Activated CD4-positive, alpha-beta T cell treated with anti-CD3 and anti-CD28 coated beads for 4 hours (primary cell): Measurements from ENCODE around the gene HSD11B1L.
A peak's percentile ranks its signal among the peaks of the same experiment; 100 is the strongest.

ENCODE experiments used
- DNase-seq, 2 donors: peaks; one replicate each; pipeline ENCODE4 v3.0.0-alpha.2; 2020

Gene HSD11B1L

GRCh38 chr19:5669212-5669611, 11.6 kb upstream of the HSD11B1L start:
- no peak for DNase-seq

GRCh38 chr19:5671600-5671999, 9.2 kb upstream of the HSD11B1L start:
- no peak for DNase-seq

- DNase-seq: no peak
Observed at GRCh38 chr19:5672708-5673459, 7.9 kb upstream of the HSD11B1L start.

GRCh38 chr19:5673752-5674151, 7.1 kb upstream of the HSD11B1L start:
- no peak for DNase-seq

GRCh38 chr19:5674714-5675113, 6.1 kb upstream of the HSD11B1L start:
- no peak for DNase-seq

GRCh38 chr19:5676105-5676771, 4.6 kb upstream of the HSD11B1L start:
- no peak for DNase-seq

- no peak for DNase-seq
Observed at GRCh38 chr19:5676772-5677105, 4.1 kb upstream of the HSD11B1L start.

GRCh38 chr19:5677136-5677535, 3.7 kb upstream of the HSD11B1L start:
- no peak for DNase-seq

- DNase-seq: no peak
Observed at GRCh38 chr19:5677580-5677979, 3.2 kb upstream of the HSD11B1L start.

GRCh38 chr19:5678071-5678718, 2.6 kb upstream of the HSD11B1L start:
- no peak for DNase-seq

GRCh38 chr19:5679289-5680083, 1.3 kb upstream of the HSD11B1L start:
- no peak for DNase-seq

GRCh38 chr19:5680084-5680436, 767 bp upstream of the HSD11B1L start:
- peak in 1 of 2 donors; percentile 29 for DNase-seq

GRCh38 chr19:5681391-5682106, 722 bp downstream of the HSD11B1L start:
- DNase-seq: no peak

- DNase-seq: no peak
Observed at GRCh38 chr19:5682107-5682482, 1.3 kb downstream of the HSD11B1L start.

GRCh38 chr19:5683177-5683886, 2.5 kb downstream of the HSD11B1L start:
- DNase-seq: no peak

- no peak for DNase-seq
Observed at GRCh38 chr19:5684694-5685430, 4.0 kb downstream of the HSD11B1L start.

- DNase-seq: no peak
Observed at GRCh38 chr19:5686326-5686646, 5.5 kb downstream of the HSD11B1L start.

- DNase-seq: peak; percentile 93 to 96
Observed at GRCh38 chr19:5686647-5687359, 6.0 kb downstream of the HSD11B1L start.

- no peak for DNase-seq
Observed at GRCh38 chr19:5687360-5688198, 6.8 kb downstream of the HSD11B1L start.
